A549 (cell line): ENCODE data around the gene ABCC2. TPM values are rescaled to one million over a fixed set of nuclear protein-coding genes. Genes with fewer than 3 reads are reported as not detected.

Experiments
- BHLHE40 ChIP-seq: IDR thresholded peaks from 2 replicates; pipeline ENCODE4 v1.6.1; 2012; ENCODE audit warnings: low read depth, low read length, inconsistent platforms
- CBX2 ChIP-seq: fragments of 200-600 bp; sonication (generic); IDR thresholded peaks from 2 replicates; pipeline ENCODE4 v1.6.1; 2016; ENCODE audit warnings: low read depth, mild to moderate bottlenecking, borderline replicate concordance
- CBX8 ChIP-seq: fragments of 200-600 bp; sonication (generic); IDR thresholded peaks from 2 replicates; pipeline ENCODE4 v1.6.1; 2016
- CEBPB ChIP-seq, 2 experiments: fragments of >200 bp in 1 of 2; sonication (Bioruptor Twin) in 1 of 2; formaldehyde crosslinking in 1 of 2; IDR thresholded peaks; 2 replicates each; pipeline ENCODE4 v1.6.1; 2012 to 2016
- CHD2 ChIP-seq: fragments of 150-350 bp; IDR thresholded peaks from 2 replicates; pipeline ENCODE4 v1.6.1; 2014; ENCODE audit warnings: low read length; ENCODE audit not compliant: partially characterized antibody
- CHD4 ChIP-seq: fragments of 200-600 bp; sonication (generic); IDR thresholded peaks from 2 replicates; pipeline ENCODE4 v1.6.1; 2016; ENCODE audit warnings: antibody characterized with exemption, mild to moderate bottlenecking, borderline replicate concordance
- CTCF ChIP-seq: fragments of >200 bp; sonication (Bioruptor Twin); formaldehyde crosslinking; IDR thresholded peaks from 3 replicates; pipeline ENCODE4 v1.5.1; 2016
- EHF ChIP-seq: fragments of 250-450 bp; sonication (Bioruptor Pico); IDR thresholded peaks from 2 replicates; pipeline ENCODE4 v1.5.0; 2020; ENCODE audit warnings: mild to moderate bottlenecking
- EHMT2 ChIP-seq: fragments of 200-600 bp; sonication (generic); IDR thresholded peaks from 2 replicates; pipeline ENCODE4 v1.6.1; 2016; ENCODE audit warnings: antibody characterized with exemption, low read depth, mild to moderate bottlenecking, moderate library complexity
- EP300 ChIP-seq, 2 experiments: fragments of >200 bp; sonication (Bioruptor Twin); formaldehyde crosslinking; IDR thresholded peaks; 2 replicates in 1 of 2; 3 replicates in 1 of 2; pipeline ENCODE4 v1.6.1; 2016 to 2017
- FOSB ChIP-seq: fragments of 250-450 bp; sonication (Bioruptor Pico); IDR thresholded peaks from 2 replicates; pipeline ENCODE4 v1.5.0; 2020; ENCODE audit warnings: mild to moderate bottlenecking, moderate library complexity
- FOSL2 ChIP-seq, 2 experiments: fragments of 450-650 bp in 1 of 2; fragments of >200 bp in 1 of 2; sonication (Bioruptor Twin) in 1 of 2; formaldehyde crosslinking; IDR thresholded peaks; 2 replicates each; pipeline versions ENCODE4 v1.5.0 to v1.6.1; 2016 to 2020; ENCODE audit warnings: mild to moderate bottlenecking in 1 of 2, moderate library complexity in 1 of 2
- GATA3 ChIP-seq: IDR thresholded peaks from 2 replicates; pipeline ENCODE4 v1.6.1; 2012; ENCODE audit warnings: borderline replicate concordance
- HDAC2 ChIP-seq: fragments of 200-600 bp; sonication (generic); IDR thresholded peaks from 2 replicates; pipeline ENCODE4 v1.6.1; 2016
- HES2 ChIP-seq: fragments of >200 bp; sonication (Bioruptor Twin); formaldehyde crosslinking; IDR thresholded peaks from 2 replicates; pipeline ENCODE4 v1.6.1; 2016
- HEYL ChIP-seq: fragments of 250-450 bp; sonication (Bioruptor Pico); IDR thresholded peaks from 2 replicates; pipeline ENCODE4 v1.8.0; 2021; ENCODE audit warnings: mild to moderate bottlenecking, moderate library complexity
- HMGXB4 ChIP-seq: fragments of 250-450 bp; sonication (Bioruptor Pico); IDR thresholded peaks from 2 replicates; pipeline ENCODE4 v1.5.0; 2021; ENCODE audit warnings: mild to moderate bottlenecking, moderate library complexity, borderline replicate concordance
- HOXA7 ChIP-seq: fragments of 250-450 bp; sonication (Bioruptor Pico); IDR thresholded peaks from 2 replicates; pipeline ENCODE4 v1.5.0; 2020; ENCODE audit warnings: mild to moderate bottlenecking, moderate library complexity
- HOXB5 ChIP-seq: fragments of 250-450 bp; sonication (Bioruptor Pico); IDR thresholded peaks from 2 replicates; pipeline ENCODE4 v1.5.0; 2020; ENCODE audit warnings: mild to moderate bottlenecking, moderate library complexity
- JUN ChIP-seq, 2 experiments: fragments of >200 bp; sonication (Bioruptor Twin); formaldehyde crosslinking; IDR thresholded peaks; 2 replicates in 1 of 2; 3 replicates in 1 of 2; pipeline ENCODE4 v1.6.1; 2016 to 2017
- JUNB ChIP-seq: fragments of >200 bp; sonication (Bioruptor Twin); formaldehyde crosslinking; IDR thresholded peaks from 2 replicates; pipeline ENCODE4 v1.6.1; 2016
- KDM5A ChIP-seq: fragments of 200-600 bp; sonication (generic); IDR thresholded peaks from 2 replicates; pipeline ENCODE4 v1.6.1; 2016; ENCODE audit warnings: antibody characterized with exemption, mild to moderate bottlenecking
- MAX ChIP-seq: IDR thresholded peaks from 2 replicates; pipeline ENCODE4 v1.6.1; 2012
- NPAS2 ChIP-seq: fragments of 250-450 bp; sonication (Bioruptor Pico); IDR thresholded peaks from 2 replicates; pipeline ENCODE4 v1.8.0; 2022; ENCODE audit warnings: mild to moderate bottlenecking, moderate library complexity, borderline replicate concordance
- NR3C1 ChIP-seq: fragments of >200 bp; sonication (Bioruptor Twin); formaldehyde crosslinking; IDR thresholded peaks from 3 replicates; pipeline ENCODE4 v1.6.1; 2017
- PBX3 ChIP-seq: IDR thresholded peaks from 2 replicates; pipeline ENCODE4 v1.6.1; 2012
- POLR2A ChIP-seq: IDR thresholded peaks from 2 replicates; pipeline ENCODE4 v1.6.1; 2012; ENCODE audit warnings: mild to moderate bottlenecking, low read length
- RCOR1 ChIP-seq: fragments of 150-350 bp; IDR thresholded peaks from 2 replicates; pipeline ENCODE4 v1.6.1; 2014; ENCODE audit warnings: antibody characterized with exemption, low read length, low read depth
- REST ChIP-seq: fragments of 200-600 bp; sonication (generic); IDR thresholded peaks from 2 replicates; pipeline ENCODE4 v1.6.1; 2016; ENCODE audit warnings: antibody characterized with exemption, mild to moderate bottlenecking, moderate library complexity
- RFX5 ChIP-seq: fragments of 450-650 bp; IDR thresholded peaks from 2 replicates; pipeline ENCODE4 v1.7.1; 2014; ENCODE audit warnings: antibody characterized with exemption, mild to moderate bottlenecking, moderate library complexity
- SMC3 ChIP-seq: fragments of >200 bp; sonication (Bioruptor Twin); formaldehyde crosslinking; IDR thresholded peaks from 3 replicates; pipeline ENCODE4 v1.6.1; 2018; ENCODE audit warnings: inconsistent platforms
- SREBF2 ChIP-seq: fragments of 450-650 bp; IDR thresholded peaks from 2 replicates; pipeline ENCODE4 v1.6.1; 2014; ENCODE audit warnings: mild to moderate bottlenecking, moderate library complexity
- TP53 ChIP-seq: fragments of 250-450 bp; sonication (Bioruptor Pico); IDR thresholded peaks from 2 replicates; pipeline ENCODE4 v1.5.0; 2021; ENCODE audit warnings: mild to moderate bottlenecking, moderate library complexity
- ZC3H11A ChIP-seq: fragments of 450-650 bp; IDR thresholded peaks from 2 replicates; pipeline ENCODE4 v1.6.1; 2014; ENCODE audit warnings: antibody characterized with exemption, mild to moderate bottlenecking
- ZNF302 ChIP-seq: fragments of 250-450 bp; sonication (Bioruptor Pico); IDR thresholded peaks from 2 replicates; pipeline ENCODE4 v1.9.0; 2021; ENCODE audit warnings: inconsistent platforms, mild to moderate bottlenecking, moderate library complexity
- ZSCAN20 ChIP-seq: fragments of 250-450 bp; sonication (Bioruptor Pico); IDR thresholded peaks from 2 replicates; pipeline ENCODE4 v1.8.0; 2022; ENCODE audit warnings: mild to moderate bottlenecking, moderate library complexity
- polyA plus RNA-seq, 4 experiments: library from polyadenylated mRNA; depleted of rRNA in 3 of 4; stranded (reverse); fragments of >200 nt; fragmentation: RNase III in 1 of 4; extraction: RNeasy Plus Mini Kit Qiagen cat#74134 plus additional on column Dnase treatment in 1 of 4; gene quantifications; 2 replicates in 3 of 4; 3 replicates in 1 of 4; pipeline ENCODE4 v1.2.3, GENCODE V29; 2011 to 2017

ABCC2 gene
- polyA plus RNA-seq, 2 of the 4 experiments (the other 2 are of a cell fraction) = 192 to 369 TPM

GRCh38 chr10:99784016-99784726 is 1.7 kb downstream of the ABCC2 start (continued):
- TF ChIP-seq REST (no peak), KDM5A (no peak), MAX (0 out of 2 replicates have a peak, but pooled peaks have one; percentile 17), HOXA7 (no peak), CBX2 (no peak), CHD2 (no peak), HOXB5 (CRISPR knock-in tag) (no peak), HMGXB4 (CRISPR knock-in tag) (no peak), RFX5 (no peak), FOSB (peak; percentile 62; the same call in 1 of the 2 replicates), CBX8 (no peak), SREBF2 (no peak), EHF (no peak), NR3C1 (no peak), HDAC2 (no peak), ZSCAN20 (CRISPR knock-in tag) (no peak), POLR2A (no peak), BHLHE40 (no peak), ZNF302 (CRISPR knock-in tag) (no peak), CEBPB (IDR thresholded peaks at IDR 0.05) (no peak), GATA3 (no peak), EP300 (IDR thresholded peaks at IDR 0.05) (peak in 1 of 2 experiments; percentile 15; a peak in 1 of 5 replicates), RCOR1 (no peak), HEYL (CRISPR knock-in tag) (no peak), HES2 (no peak), NPAS2 (no peak), SMC3 (no peak), JUNB (no peak), FOSL2 (IDR thresholded peaks at IDR 0.05) (no peak), FOSL2 (CRISPR knock-in tag; IDR thresholded peaks at IDR 0.05) (peak; percentile 53; the same call in 1 of the 2 replicates), ZC3H11A (no peak), JUN (IDR thresholded peaks at IDR 0.05) (peak; percentile 66 to 84; a peak in 4 of 5 replicates), CHD4 (no peak), TP53 (CRISPR knock-in tag) (0 out of 2 replicates have a peak, but pooled peaks have one; percentile 13), EHMT2 (no peak), PBX3 (no peak), CTCF (no peak)
